A549 (cell line): ENCODE data around the gene SELENBP1. TPM values are rescaled to one million over a fixed set of nuclear protein-coding genes. Genes with fewer than 3 reads are reported as not detected.

Experiments used
- ATAC-seq, 2 experiments: fragments of 200-7000 bp in 1 of 2; fragments of >200 bp in 1 of 2; cut with Nextera tagmentation in 1 of 2; cut with Tn5 transposase in 1 of 2; 3 replicates each; pipeline versions ENCODE4 v1.8.0 to v1.9.1; 2018 to 2020; ENCODE audit warnings: mild to moderate bottlenecking in 1 of 2, moderate library complexity in 1 of 2
- CTCF ChIA-PET: fragments of 300-600 bp; sonication (Branson Sonifier 250); formaldehyde crosslinking; extraction: SDS; loops from one replicate; lab custom pipeline; 2021; ENCODE audit warnings: antibody characterized with exemption, inconsistent platforms; lab: Yijun Ruan, JAX
- POLR2A ChIA-PET: fragments of 350-600 bp; formaldehyde crosslinking; extraction: SDS; loops from one replicate; lab custom pipeline; 2021; ENCODE audit warnings: antibody characterized with exemption, inconsistent platforms; lab: Yijun Ruan, JAX
- DNase-seq, 2 experiments: peaks; one replicate each; pipeline versions ENCODE4 v3.0.0 to v3.0.0-alpha.2; 2011 to 2016; ENCODE audit warnings: low read depth in 1 of 2, low spot score in 1 of 2
- FAIRE-seq: peaks from 2 replicates; lab custom pipeline; 2011; peaks lifted over from hg19 to GRCh38; lab: Jason Lieb, UNC
- H3K27ac ChIP-seq, 2 experiments: fragments of >200 bp; sonication (Bioruptor Twin); formaldehyde crosslinking; 3 replicates each; pipeline ENCODE4 v1.5.1; 2016 to 2017
- H3K4me1 ChIP-seq: fragments of >200 bp; sonication (Bioruptor Twin); formaldehyde crosslinking; 3 replicates; pipeline ENCODE4 v1.6.1; 2016
- H3K4me2 ChIP-seq: fragments of >200 bp; sonication (Bioruptor Twin); formaldehyde crosslinking; 3 replicates; pipeline ENCODE4 v1.6.1; 2016
- H3K4me3 ChIP-seq: fragments of >200 bp; sonication (Bioruptor Twin); formaldehyde crosslinking; 3 replicates; pipeline ENCODE4 v1.5.1; 2016
- H3K9me3 ChIP-seq: fragments of >200 bp; sonication (Bioruptor Twin); formaldehyde crosslinking; 3 replicates; pipeline ENCODE4 v1.6.1; 2016
- BHLHE40 ChIP-seq: IDR thresholded peaks from 2 replicates; pipeline ENCODE4 v1.6.1; 2012; ENCODE audit warnings: low read depth, low read length, inconsistent platforms
- CEBPB ChIP-seq, 2 experiments: fragments of >200 bp in 1 of 2; sonication (Bioruptor Twin) in 1 of 2; formaldehyde crosslinking in 1 of 2; IDR thresholded peaks; 2 replicates each; pipeline ENCODE4 v1.6.1; 2012 to 2016
- CHD4 ChIP-seq: fragments of 200-600 bp; sonication (generic); IDR thresholded peaks from 2 replicates; pipeline ENCODE4 v1.6.1; 2016; ENCODE audit warnings: antibody characterized with exemption, mild to moderate bottlenecking, borderline replicate concordance
- GATA3 ChIP-seq: IDR thresholded peaks from 2 replicates; pipeline ENCODE4 v1.6.1; 2012; ENCODE audit warnings: borderline replicate concordance
- HDAC2 ChIP-seq: fragments of 200-600 bp; sonication (generic); IDR thresholded peaks from 2 replicates; pipeline ENCODE4 v1.6.1; 2016
- HOXA7 ChIP-seq: fragments of 250-450 bp; sonication (Bioruptor Pico); IDR thresholded peaks from 2 replicates; pipeline ENCODE4 v1.5.0; 2020; ENCODE audit warnings: mild to moderate bottlenecking, moderate library complexity
- HOXB13 ChIP-seq: fragments of 250-450 bp; sonication (Bioruptor Pico); IDR thresholded peaks from 2 replicates; pipeline ENCODE4 v1.5.0; 2020; ENCODE audit warnings: low read depth, mild to moderate bottlenecking, moderate library complexity
- JUN ChIP-seq, 2 experiments: fragments of >200 bp; sonication (Bioruptor Twin); formaldehyde crosslinking; IDR thresholded peaks; 2 replicates in 1 of 2; 3 replicates in 1 of 2; pipeline ENCODE4 v1.6.1; 2016 to 2017
- JUNB ChIP-seq: fragments of >200 bp; sonication (Bioruptor Twin); formaldehyde crosslinking; IDR thresholded peaks from 2 replicates; pipeline ENCODE4 v1.6.1; 2016
- KDM1A ChIP-seq: fragments of 200-600 bp; sonication (generic); IDR thresholded peaks from 2 replicates; pipeline ENCODE4 v1.6.1; 2016; ENCODE audit warnings: low read depth, mild to moderate bottlenecking
- MAFK ChIP-seq: fragments of 450-650 bp; IDR thresholded peaks from 2 replicates; pipeline ENCODE4 v1.6.1; 2014; ENCODE audit not compliant: partially characterized antibody
- MAZ ChIP-seq: fragments of 150-350 bp; IDR thresholded peaks from 2 replicates; pipeline ENCODE4 v1.6.1; 2014; ENCODE audit warnings: antibody characterized with exemption, low read depth, low read length, borderline replicate concordance
- NPAS2 ChIP-seq: fragments of 250-450 bp; sonication (Bioruptor Pico); IDR thresholded peaks from 2 replicates; pipeline ENCODE4 v1.8.0; 2022; ENCODE audit warnings: mild to moderate bottlenecking, moderate library complexity, borderline replicate concordance
- PBX3 ChIP-seq: IDR thresholded peaks from 2 replicates; pipeline ENCODE4 v1.6.1; 2012
- POLR2A ChIP-seq: IDR thresholded peaks from 2 replicates; pipeline ENCODE4 v1.6.1; 2012; ENCODE audit warnings: mild to moderate bottlenecking, low read length
- POLR2AphosphoS2 ChIP-seq: conservative IDR thresholded peaks from 2 replicates; pipeline ENCODE4 v1.6.1; 2012; ENCODE audit warnings: low read length, improper control_type of control experiment, inconsistent platforms
- RARB ChIP-seq: fragments of 250-450 bp; sonication (Bioruptor Pico); IDR thresholded peaks from 2 replicates; pipeline ENCODE4 v1.8.0; 2021; ENCODE audit warnings: mild to moderate bottlenecking, moderate library complexity
- SREBF2 ChIP-seq: fragments of 450-650 bp; IDR thresholded peaks from 2 replicates; pipeline ENCODE4 v1.6.1; 2014; ENCODE audit warnings: mild to moderate bottlenecking, moderate library complexity
- TFCP2L1 ChIP-seq: fragments of 250-450 bp; sonication (Bioruptor Pico); IDR thresholded peaks from 2 replicates; pipeline ENCODE4 v1.5.0; 2021; ENCODE audit warnings: mild to moderate bottlenecking
- TP53 ChIP-seq: fragments of 250-450 bp; sonication (Bioruptor Pico); IDR thresholded peaks from 2 replicates; pipeline ENCODE4 v1.5.0; 2021; ENCODE audit warnings: mild to moderate bottlenecking, moderate library complexity
- ZC3H11A ChIP-seq: fragments of 450-650 bp; IDR thresholded peaks from 2 replicates; pipeline ENCODE4 v1.6.1; 2014; ENCODE audit warnings: antibody characterized with exemption, mild to moderate bottlenecking
- ZFP36 ChIP-seq: fragments of 450-650 bp; IDR thresholded peaks from 2 replicates; pipeline ENCODE4 v1.6.1; 2014; ENCODE audit warnings: borderline replicate concordance; ENCODE audit not compliant: partially characterized antibody
- ZSCAN20 ChIP-seq: fragments of 250-450 bp; sonication (Bioruptor Pico); IDR thresholded peaks from 2 replicates; pipeline ENCODE4 v1.8.0; 2022; ENCODE audit warnings: mild to moderate bottlenecking, moderate library complexity
- WGBS: methylation state at CpG from one replicate; pipeline ENCODE4 v1.1.6; 2017; ENCODE audit errors: missing lambda C conversion rate; 5-methylcytosine and 5-hydroxymethylcytosine counted together
- polyA plus RNA-seq, 4 experiments: library from polyadenylated mRNA; depleted of rRNA in 3 of 4; stranded (reverse); fragments of >200 nt; fragmentation: RNase III in 1 of 4; extraction: RNeasy Plus Mini Kit Qiagen cat#74134 plus additional on column Dnase treatment in 1 of 4; gene quantifications; 2 replicates in 3 of 4; 3 replicates in 1 of 4; pipeline ENCODE4 v1.2.3, GENCODE V29; 2011 to 2017
- TF ChIP-seq, protein P1 (sequence below): IDR thresholded peaks from 2 replicates; pipeline ENCODE4 v1.6.1; 2012
- TF ChIP-seq, protein P2 (sequence below): fragments of 250-450 bp; sonication (Bioruptor Pico); IDR thresholded peaks from 2 replicates; pipeline ENCODE4 v1.5.0; 2020; ENCODE audit warnings: low read depth, mild to moderate bottlenecking, moderate library complexity
- TF ChIP-seq, protein P3 (sequence below): fragments of 150-350 bp; IDR thresholded peaks from 2 replicates; pipeline ENCODE4 v1.6.1; 2014; ENCODE audit warnings: low read depth, mild to moderate bottlenecking, low read length
- TF ChIP-seq, protein P4 (sequence below): fragments of >200 bp; sonication (Bioruptor Twin); formaldehyde crosslinking; IDR thresholded peaks from 3 replicates; pipeline ENCODE4 v1.6.1; 2016

The SELENBP1 gene
- polyA plus RNA-seq, 2 of the 4 experiments (the other 2 are of a cell fraction), result 12.8 to 28.6 TPM

DNA sequence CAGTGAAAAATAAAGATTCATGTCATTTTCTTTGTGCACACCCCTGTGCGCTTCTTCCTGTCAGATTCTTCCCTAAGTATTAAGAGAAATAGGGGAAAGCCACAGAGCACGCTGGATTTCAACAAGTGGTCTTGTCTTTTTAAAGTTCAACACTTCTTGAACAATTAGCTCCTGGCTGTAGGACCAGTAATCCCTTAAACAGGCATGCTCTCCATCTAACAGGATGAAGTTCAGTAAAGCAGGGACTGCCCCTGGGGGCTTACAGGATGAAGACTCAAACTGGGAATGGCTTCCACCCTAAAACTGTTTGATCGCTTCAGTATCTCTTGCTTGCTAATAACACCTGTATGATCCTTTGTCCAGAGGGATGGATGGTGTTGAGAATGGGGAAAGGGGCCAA is 31.1 kb upstream of the SELENBP1 start:
- no peak overlapping the region for H3K4me2 ChIP-seq
- ATAC-seq (no peak), DNase-seq (no peak), FAIRE-seq (no peak)
- WGBS, result 88% methylated on average over 3 of the region's 3 CpGs
- ChIA-PET POLR2A (no interaction called here), CTCF (interaction anchor here (0.7 kb wide), 1 partner anchor 18 kb away, joined by 3 read pairs; no protein-coding TSS in a partner anchor)
- H3K4me3 ChIP-seq, result no peak overlapping the region
- TF ChIP-seq POLR2A, result no peak
- no peak for TF ChIP-seq BHLHE40
- no peak for TF ChIP-seq RARB (CRISPR knock-in tag)
- no peak for TF ChIP-seq PBX3
- TF ChIP-seq, protein P1, sequence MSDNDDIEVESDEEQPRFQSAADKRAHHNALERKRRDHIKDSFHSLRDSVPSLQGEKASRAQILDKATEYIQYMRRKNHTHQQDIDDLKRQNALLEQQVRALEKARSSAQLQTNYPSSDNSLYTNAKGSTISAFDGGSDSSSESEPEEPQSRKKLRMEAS, result no peak
- no peak for TF ChIP-seq POLR2AphosphoS2
- TF ChIP-seq GATA3, result no peak
- no peak for TF ChIP-seq SREBF2
- TF ChIP-seq, protein P2, sequence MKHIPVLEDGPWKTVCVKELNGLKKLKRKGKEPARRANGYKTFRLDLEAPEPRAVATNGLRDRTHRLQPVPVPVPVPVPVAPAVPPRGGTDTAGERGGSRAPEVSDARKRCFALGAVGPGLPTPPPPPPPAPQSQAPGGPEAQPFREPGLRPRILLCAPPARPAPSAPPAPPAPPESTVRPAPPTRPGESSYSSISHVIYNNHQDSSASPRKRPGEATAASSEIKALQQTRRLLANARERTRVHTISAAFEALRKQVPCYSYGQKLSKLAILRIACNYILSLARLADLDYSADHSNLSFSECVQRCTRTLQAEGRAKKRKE (CRISPR knock-in tag), result no peak
- TF ChIP-seq JUNB, result no peak
- TF ChIP-seq, protein P3, sequence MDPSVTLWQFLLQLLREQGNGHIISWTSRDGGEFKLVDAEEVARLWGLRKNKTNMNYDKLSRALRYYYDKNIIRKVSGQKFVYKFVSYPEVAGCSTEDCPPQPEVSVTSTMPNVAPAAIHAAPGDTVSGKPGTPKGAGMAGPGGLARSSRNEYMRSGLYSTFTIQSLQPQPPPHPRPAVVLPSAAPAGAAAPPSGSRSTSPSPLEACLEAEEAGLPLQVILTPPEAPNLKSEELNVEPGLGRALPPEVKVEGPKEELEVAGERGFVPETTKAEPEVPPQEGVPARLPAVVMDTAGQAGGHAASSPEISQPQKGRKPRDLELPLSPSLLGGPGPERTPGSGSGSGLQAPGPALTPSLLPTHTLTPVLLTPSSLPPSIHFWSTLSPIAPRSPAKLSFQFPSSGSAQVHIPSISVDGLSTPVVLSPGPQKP, result no peak
- no peak for TF ChIP-seq MAZ
- no peak for TF ChIP-seq ZSCAN20 (CRISPR knock-in tag)
- no peak for TF ChIP-seq HDAC2
- no peak for TF ChIP-seq CHD4
- no peak overlapping the region for H3K27ac ChIP-seq
- no peaks in the 10 kb centered on the region for H3K9me3 ChIP-seq
- H3K4me1 ChIP-seq, result peaks cover 16% of the 10 kb centered on the region

GRCh38 chr1:151402764-151403163 is 30.3 kb upstream of the SELENBP1 start:
- DNase-seq (no peak), FAIRE-seq (no peak), ATAC-seq (no peak)
- POLR2A ChIA-PET, result interaction anchor here (0.5 kb wide), 1 partner anchor 258 kb away, joined by 3 read pairs; no protein-coding TSS in a partner anchor
- 74% methylated on average over 2 of the region's 2 CpGs for WGBS
- Histone ChIP-seq H3K27ac (no peak overlapping the region), H3K4me3 (no peak overlapping the region), H3K4me1 (peaks cover 16% of the 10 kb centered on the region), H3K4me2 (no peak overlapping the region), H3K9me3 (no peaks in the 10 kb centered on the region)
- no peak for TF ChIP-seq MAFK
- TF ChIP-seq JUN (IDR thresholded peaks at IDR 0.05), result 0 out of 5 replicates have a peak, but pooled peaks of 1 of the 2 experiments have one; percentile 3
- CTCF ChIA-PET, result interaction anchor here (0.5 to 1.9 kb wide), 4 partner anchors 11 to 62 kb away, joined by 3 to 8 read pairs (median 4); partner anchors contain the start of gene POGZ

- no peak for FAIRE-seq
- POLR2A ChIA-PET, result no interaction called here
- H3K4me2 ChIP-seq, result no peak overlapping the region
- 100% methylated on average over 2 of the region's 2 CpGs for WGBS
- TF ChIP-seq, protein P4, sequence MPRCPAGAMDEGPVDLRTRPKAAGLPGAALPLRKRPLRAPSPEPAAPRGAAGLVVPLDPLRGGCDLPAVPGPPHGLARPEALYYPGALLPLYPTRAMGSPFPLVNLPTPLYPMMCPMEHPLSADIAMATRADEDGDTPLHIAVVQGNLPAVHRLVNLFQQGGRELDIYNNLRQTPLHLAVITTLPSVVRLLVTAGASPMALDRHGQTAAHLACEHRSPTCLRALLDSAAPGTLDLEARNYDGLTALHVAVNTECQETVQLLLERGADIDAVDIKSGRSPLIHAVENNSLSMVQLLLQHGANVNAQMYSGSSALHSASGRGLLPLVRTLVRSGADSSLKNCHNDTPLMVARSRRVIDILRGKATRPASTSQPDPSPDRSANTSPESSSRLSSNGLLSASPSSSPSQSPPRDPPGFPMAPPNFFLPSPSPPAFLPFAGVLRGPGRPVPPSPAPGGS, result no peak
- no peak for TF ChIP-seq HDAC2
- no peak for TF ChIP-seq RARB (CRISPR knock-in tag)
- no peak for TF ChIP-seq TP53 (CRISPR knock-in tag)
- no peak for TF ChIP-seq POLR2A
- no peak for TF ChIP-seq NPAS2 (CRISPR knock-in tag)
- TF ChIP-seq CEBPB (IDR thresholded peaks at IDR 0.05), result no peak
- no peak for TF ChIP-seq ZFP36
- no peak for TF ChIP-seq ZC3H11A
- no peak for TF ChIP-seq HOXA7 (CRISPR knock-in tag)
- no peak for TF ChIP-seq KDM1A
- TF ChIP-seq TFCP2L1 (CRISPR knock-in tag), result no peak
- TF ChIP-seq HOXB13, result no peak
- H3K9me3 ChIP-seq, result no peaks in the 10 kb centered on the region
- H3K27ac ChIP-seq, result no peak overlapping the region
- H3K4me1 ChIP-seq, result peaks cover 16% of the 10 kb centered on the region
- H3K4me3 ChIP-seq, result no peak overlapping the region
- CTCF ChIA-PET, result interaction anchor here (1.1 to 1.9 kb wide), 3 partner anchors 58 to 101 kb away, joined by 3 to 8 read pairs (median 4); partner anchors contain the start of gene POGZ
- no peak for ATAC-seq
- DNase-seq, result no peak
Measured at GRCh38 chr1:151401860-151402259, 29.4 kb upstream of the SELENBP1 start.
